GM18511 (cell line): ENCODE data around the gene AMOTL2.

Experiments used
- ATAC-seq: cut with Tn5 transposase; IDR thresholded peaks from one replicate; pipeline ENCODE4 v1.9.1; 2021; ENCODE audit warnings: mild to moderate bottlenecking, moderate library complexity; ENCODE audit not compliant: unreplicated experiment

Gene AMOTL2

DNA sequence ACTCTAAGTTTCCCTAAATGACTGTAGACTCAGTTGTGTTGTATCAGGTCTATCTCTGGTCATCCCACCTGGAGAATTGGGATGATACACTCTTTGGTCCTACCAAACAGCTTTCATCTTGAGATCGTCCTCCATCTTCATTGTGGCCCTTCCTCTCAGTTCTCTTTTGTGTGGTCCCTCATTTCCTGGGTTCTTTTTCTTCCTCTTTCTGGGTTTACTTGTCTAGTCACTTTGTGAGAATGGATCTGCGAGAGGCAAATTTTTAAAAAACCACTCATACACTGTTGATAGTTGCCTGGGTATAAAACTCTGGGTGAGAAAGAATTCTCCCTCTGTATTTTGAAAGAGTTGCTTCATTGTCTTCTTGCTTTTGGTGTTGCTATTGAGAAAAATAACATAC is 6.0 kb upstream of the AMOTL2 start:
- no peak for ATAC-seq

GRCh38 chr3:134378818-134379217 is 4.6 kb upstream of the AMOTL2 start:
- no peak for ATAC-seq

DNA sequence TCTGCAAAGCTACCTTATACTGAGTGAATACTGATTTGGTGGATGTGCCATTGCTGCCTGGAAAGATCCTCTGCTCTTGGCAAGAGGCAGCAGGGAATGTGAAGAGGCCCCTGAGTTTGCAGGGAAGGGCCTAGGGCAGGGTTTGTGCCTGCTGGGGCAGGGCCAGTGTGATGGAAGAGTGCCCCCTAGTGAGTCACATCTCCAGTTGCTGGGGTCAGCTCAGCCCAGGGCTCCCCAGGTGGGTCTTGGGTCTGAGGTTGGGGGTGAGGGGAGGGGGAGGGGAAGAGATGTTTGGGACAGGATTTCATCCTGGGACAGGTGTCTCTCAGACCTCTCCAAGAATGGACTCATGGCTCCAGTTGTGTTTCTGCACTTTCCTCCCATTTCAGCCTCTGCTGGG is 4.1 kb upstream of the AMOTL2 start:
- no peak for ATAC-seq

- ATAC-seq, result no peak
These were observed 3.6 kb upstream of the AMOTL2 start for GRCh38 chr3:134377896-134378295.

DNA sequence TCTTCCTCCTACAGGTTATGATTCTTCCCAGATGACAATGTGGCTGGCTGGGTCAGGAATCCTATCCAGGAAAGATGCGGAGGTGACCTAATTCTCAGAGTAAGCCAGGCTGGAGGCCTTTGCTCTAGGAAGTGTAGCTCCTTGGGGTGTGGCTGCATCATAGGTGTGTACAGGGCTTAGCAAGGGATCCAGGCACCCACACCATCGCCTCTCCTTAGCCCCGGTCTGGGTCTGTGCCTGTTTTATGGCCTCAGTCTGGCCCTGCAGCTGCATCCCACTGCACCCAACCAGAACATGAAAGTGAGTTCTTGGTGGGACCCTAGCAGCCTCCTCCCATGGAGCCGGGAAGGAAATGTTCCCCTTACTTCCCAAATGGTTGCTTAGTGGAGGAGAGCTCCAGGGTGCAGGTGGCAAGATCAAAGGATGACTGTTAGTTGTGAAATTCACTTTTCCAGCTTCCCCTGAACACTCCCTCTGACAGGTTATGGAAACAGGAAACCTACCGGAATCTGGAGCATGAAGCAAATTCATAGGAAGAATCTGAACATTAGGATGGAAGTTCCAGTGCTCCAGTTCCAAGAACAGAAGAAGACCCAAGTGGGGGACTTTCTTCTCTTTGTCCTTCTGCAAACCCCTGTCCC is 2.7 kb upstream of the AMOTL2 start:
- ATAC-seq, result no peak

GRCh38 chr3:134376385-134376765 is 2.1 kb upstream of the AMOTL2 start:
- no peak for ATAC-seq

- no peak for ATAC-seq
These were observed 1.5 kb upstream of the AMOTL2 start for GRCh38 chr3:134375582-134376384.

- ATAC-seq, result no peak
These were observed 739 bp upstream of the AMOTL2 start for GRCh38 chr3:134374791-134375581.

DNA sequence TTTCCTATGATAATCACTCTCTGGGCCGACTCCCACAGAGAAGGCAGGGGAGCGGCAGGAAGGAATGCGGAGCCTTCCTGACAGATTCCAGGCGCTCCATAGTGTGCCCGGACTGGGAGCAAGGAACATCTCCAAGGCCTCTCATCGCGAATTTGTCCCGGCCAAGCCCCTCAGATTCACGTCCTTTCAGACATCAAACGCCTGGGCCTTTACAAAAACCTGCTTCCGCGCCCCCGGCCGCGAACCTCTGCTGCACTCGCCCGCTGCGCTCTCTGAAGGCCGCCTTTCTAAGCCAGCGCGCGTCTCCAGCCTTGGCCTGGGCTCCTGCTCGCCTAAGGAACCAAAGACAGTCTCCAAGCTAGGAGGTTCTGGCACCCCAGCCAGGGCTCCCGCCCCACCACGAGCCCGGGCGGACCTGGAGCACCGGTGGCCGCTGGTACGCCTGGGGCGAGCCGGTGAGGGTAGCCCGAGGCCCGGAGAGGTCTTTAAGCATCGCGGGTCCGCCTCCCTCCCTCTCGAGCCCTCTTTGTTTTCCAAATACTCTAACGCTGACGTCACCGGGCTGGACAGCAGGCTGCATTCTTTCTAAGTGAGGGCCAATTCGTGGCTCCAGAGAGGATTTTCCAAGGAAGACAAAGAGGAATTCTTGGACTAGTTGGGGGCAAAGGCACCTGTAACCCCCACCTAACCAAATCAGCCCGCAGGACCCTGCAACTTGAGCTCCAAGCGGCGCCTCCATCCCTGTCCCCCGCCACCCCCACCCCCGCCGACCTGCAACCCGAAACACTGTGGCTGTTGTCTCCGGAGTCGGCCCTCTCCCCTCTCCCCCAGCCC is 759 bp downstream of the AMOTL2 start:
- no peak for ATAC-seq

DNA sequence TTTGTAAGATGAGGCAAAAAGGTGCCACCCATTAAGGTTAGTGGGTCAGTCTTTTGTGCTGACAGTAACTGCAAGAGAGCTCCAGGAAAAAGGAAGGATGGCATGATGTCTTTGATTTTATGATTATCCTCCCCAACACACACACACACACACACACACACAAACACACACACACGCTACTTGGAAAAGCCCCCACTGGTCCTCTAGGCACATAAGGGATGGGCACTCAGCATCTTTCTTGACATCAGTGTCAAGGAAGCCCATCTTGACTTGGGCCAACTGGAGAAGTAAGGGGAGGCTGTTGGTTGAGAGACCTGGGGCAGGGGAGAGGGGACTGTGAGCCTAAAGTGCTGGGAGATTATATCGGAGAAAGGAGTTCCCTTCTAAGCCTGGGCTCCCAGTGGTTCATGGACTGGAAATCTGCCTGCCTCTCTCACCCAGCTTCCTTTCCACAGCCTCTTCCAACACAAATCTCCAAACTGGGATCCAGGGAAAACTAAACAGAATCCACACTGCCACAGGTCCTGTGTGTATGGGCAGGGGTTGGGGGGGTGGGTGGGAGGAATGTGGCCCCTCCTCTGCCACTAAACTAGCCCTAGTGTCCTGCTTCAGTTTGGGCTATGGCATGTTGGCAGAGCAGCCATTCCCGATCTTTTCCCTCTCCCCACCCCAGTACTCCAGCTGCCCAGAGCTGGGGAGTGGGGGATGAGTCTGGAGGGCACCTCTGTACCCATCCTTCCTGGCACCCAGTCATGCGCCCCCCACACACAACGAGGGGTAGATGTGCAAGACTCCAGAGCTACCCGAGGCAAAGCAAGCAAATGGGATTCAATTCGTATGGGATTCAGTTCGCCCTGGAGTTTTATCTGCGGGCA is 1.6 kb downstream of the AMOTL2 start:
- ATAC-seq, result no peak

DNA sequence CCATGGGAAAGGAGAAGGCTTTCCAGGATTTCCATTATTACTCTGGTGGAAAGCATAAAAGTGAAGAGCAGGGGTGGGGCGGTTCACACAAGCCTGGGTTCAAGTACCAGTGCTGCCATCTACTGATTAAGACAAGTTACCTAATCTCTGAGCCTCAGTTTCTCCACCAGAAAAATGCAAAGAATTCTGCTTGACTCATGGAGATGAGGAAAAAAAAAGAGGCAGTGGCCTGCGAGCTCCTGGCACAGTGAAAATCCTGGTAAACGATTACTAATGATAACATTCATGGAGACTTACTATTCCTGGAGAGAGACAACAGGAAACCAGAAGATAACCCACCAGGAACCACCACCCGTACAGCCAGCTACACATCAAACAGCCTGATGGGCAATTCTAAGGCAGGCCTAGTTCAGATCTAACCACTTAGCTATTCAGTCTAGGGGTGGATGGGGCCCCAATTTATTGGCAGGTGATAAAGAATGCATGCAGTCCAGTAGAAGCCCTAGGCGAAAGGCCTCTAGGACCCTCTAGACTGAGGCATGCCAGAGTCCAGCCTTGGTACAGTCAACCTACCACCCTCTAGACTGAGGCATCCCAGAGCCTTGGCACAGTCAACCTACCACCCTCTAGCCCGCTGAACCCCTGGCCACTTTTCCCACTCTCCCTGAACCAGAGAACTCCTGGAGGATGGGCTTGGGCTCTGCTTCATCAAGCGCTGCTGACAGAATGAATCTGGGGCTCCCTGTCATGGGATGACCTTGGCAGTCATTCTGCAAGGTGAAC is 2.5 kb downstream of the AMOTL2 start:
- no peak for ATAC-seq

- no peak for ATAC-seq
These were observed 3.4 kb downstream of the AMOTL2 start for GRCh38 chr3:134370611-134371531.

DNA sequence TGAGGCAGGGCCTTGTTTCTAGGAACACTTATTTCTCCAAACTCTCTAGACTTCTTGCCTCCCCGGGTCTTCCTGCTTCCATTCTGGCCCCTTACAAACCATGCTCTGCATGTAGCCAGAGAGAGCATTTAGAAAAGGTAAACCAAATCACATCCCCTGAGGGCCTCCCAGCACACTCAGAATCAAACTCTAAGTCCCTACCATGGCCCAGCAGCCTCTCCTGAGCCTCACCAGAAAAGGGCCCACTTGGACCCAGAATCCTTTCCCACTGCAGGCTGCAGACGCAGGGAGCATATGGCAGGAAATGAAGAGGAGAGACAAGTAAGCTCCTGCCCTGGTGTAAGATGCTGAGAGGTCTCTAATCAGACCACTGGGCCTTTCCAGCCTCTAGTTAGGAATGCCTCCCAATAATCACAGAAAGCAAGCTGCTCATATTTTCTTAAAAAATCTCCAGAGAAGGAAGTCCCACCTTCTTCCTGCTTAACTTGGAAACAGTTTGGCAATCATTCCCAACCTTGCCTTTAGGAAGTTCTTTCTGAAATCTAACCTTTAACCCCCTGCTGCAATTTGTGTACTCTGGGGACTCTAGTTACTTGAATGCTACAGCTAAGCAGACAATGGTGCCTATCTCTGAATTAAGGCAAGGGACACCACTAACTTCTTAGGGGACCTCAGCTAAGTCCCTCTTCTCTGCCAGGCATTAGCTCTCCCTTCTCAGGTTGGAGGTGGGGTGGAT is 4.2 kb downstream of the AMOTL2 start:
- ATAC-seq, result no peak

GRCh38 chr3:134369231-134369741 is 5.0 kb downstream of the AMOTL2 start:
- no peak for ATAC-seq

GRCh38 chr3:134368751-134369105 is 5.5 kb downstream of the AMOTL2 start:
- no peak for ATAC-seq

- ATAC-seq, result no peak
These were observed 6.1 kb downstream of the AMOTL2 start for GRCh38 chr3:134367869-134368750.
